ENCODE results near the gene CATSPERB.

- TF ChIP-seq, protein P1, sequence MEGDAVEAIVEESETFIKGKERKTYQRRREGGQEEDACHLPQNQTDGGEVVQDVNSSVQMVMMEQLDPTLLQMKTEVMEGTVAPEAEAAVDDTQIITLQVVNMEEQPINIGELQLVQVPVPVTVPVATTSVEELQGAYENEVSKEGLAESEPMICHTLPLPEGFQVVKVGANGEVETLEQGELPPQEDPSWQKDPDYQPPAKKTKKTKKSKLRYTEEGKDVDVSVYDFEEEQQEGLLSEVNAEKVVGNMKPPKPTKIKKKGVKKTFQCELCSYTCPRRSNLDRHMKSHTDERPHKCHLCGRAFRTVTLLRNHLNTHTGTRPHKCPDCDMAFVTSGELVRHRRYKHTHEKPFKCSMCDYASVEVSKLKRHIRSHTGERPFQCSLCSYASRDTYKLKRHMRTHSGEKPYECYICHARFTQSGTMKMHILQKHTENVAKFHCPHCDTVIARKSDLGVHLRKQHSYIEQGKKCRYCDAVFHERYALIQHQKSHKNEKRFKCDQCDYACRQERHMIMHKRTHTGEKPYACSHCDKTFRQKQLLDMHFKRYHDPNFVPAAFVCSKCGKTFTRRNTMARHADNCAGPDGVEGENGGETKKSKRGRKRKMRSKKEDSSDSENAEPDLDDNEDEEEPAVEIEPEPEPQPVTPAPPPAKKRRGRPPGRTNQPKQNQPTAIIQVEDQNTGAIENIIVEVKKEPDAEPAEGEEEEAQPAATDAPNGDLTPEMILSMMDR (conservative IDR thresholded peaks at IDR 0.05; ENCODE audit: low read depth in 2 of 2), result no peak
- TF ChIP-seq ZNF331 (CRISPR knock-in tag; IDR thresholded peaks at IDR 0.05; ENCODE audit: low read depth) (no peak), EZH2 (IDR thresholded peaks at IDR 0.05; ENCODE audit: low read depth, unreplicated experiment) (no peak), REST (IDR thresholded peaks at IDR 0.05; ENCODE audit: unreplicated experiment) (no peak), POLR2AphosphoS5 (IDR thresholded peaks at IDR 0.05; ENCODE audit: low read depth) (no peak), EZH2phosphoT487 (IDR thresholded peaks at IDR 0.05; ENCODE audit: unreplicated experiment) (no peak), JUNB (IDR thresholded peaks at IDR 0.05; ENCODE audit: unreplicated experiment) (no peak), STAT1 (IDR thresholded peaks at IDR 0.05; ENCODE audit: unreplicated experiment) (no peak), CREB1 (CRISPR knock-in tag; IDR thresholded peaks at IDR 0.05; ENCODE audit: low read depth) (no peak), NANOG (IDR thresholded peaks at IDR 0.05; ENCODE audit: borderline replicate concordance) (no peak), ZNF114 (CRISPR knock-in tag; IDR thresholded peaks at IDR 0.05) (no peak)
- TF ChIP-seq, protein P2, sequence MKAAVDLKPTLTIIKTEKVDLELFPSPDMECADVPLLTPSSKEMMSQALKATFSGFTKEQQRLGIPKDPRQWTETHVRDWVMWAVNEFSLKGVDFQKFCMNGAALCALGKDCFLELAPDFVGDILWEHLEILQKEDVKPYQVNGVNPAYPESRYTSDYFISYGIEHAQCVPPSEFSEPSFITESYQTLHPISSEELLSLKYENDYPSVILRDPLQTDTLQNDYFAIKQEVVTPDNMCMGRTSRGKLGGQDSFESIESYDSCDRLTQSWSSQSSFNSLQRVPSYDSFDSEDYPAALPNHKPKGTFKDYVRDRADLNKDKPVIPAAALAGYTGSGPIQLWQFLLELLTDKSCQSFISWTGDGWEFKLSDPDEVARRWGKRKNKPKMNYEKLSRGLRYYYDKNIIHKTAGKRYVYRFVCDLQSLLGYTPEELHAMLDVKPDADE (IDR thresholded peaks at IDR 0.05), result no peak
Measured at GRCh38 chr14:91752961-91753360, 21.1 kb upstream of the CATSPERB start.

Measured in GM23338 (cell line).